ENCODE measurements around the gene CALR3. TPM values are rescaled to one million over a fixed set of nuclear protein-coding genes. Genes with fewer than 3 reads are reported as not detected.
"Not testable (repeated sequence)": the region's sequence is repeated elsewhere in the genome, so short reads cannot be mapped to it uniquely, and the experiment has no call there.

Gene CALR3
- total RNA-seq, 4 donors from 2014 or later = not detected

GRCh38 chr19:16508546-16508945 is 12.6 kb upstream of the CALR3 start:
- peaks cover 0 to 22% (median 18%) of the 10 kb centered on the region in 4 donors for H3K4me1 ChIP-seq
- H3K4me3 ChIP-seq = no peak overlapping the region
- peak overlapping the region; percentile 65 to 82 (median 72) for H3K27ac ChIP-seq (replicated peaks in 1 of 4)
- 96% methylated on average over 5 of the region's 5 CpGs for WGBS
- no peaks in the 10 kb centered on the region for H3K27me3 ChIP-seq
- no peak for TF ChIP-seq POLR2A (IDR thresholded peaks at IDR 0.05; ENCODE audit: low read depth)
- no peak for TF ChIP-seq POLR2AphosphoS5 (IDR thresholded peaks at IDR 0.05)
- TF ChIP-seq CTCF (IDR thresholded peaks at IDR 0.05) = no peak
- no peak for TF ChIP-seq EP300 (IDR thresholded peaks at IDR 0.05)
- intact Hi-C loops (cut with DNase I) = no loop called here
- DNase-seq (ENCODE audit: extremely low spot score) = no peak
- no peaks in the 10 kb centered on the region for H3K9me3 ChIP-seq
- peaks cover 12 to 92% (median 56%) of the 10 kb centered on the region in 4 donors for H3K36me3 ChIP-seq

DNA sequence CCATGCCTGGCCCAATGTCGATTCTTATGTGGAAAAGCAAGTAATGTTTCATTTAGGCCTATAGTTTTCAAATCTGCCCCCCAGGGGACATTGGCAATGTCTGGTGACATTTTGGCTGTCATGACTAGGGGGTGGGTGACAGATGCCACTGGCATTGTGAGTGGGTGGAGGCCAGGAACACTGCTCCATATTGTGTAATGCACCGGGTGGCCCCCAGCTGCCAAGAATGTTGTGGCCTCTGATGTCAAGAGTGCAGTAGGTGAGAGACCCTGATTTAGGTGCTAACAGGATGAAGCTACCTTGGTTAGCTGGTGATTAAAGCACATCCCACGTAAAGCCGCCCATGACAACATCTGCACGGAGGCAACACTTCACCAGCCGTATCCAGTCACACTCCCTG is 11.0 kb upstream of the CALR3 start:
- intact Hi-C loops (cut with DNase I) = no loop called here
- WGBS = 94% methylated on average over 6 of the region's 6 CpGs
- Histone ChIP-seq H3K4me1 (peaks cover 0 to 22% (median 18%) of the 10 kb centered on the region in 4 donors), H3K27ac (replicated peaks in 1 of 4) (no peak overlapping the region), H3K36me3 (peaks cover 17 to 92% (median 55%) of the 10 kb centered on the region in 4 donors), H3K4me3 (no peak overlapping the region), H3K9me3 (no peaks in the 10 kb centered on the region), H3K27me3 (no peaks in the 10 kb centered on the region)
- DNase-seq (ENCODE audit: extremely low spot score) = no peak
- no peak for TF ChIP-seq POLR2AphosphoS5 (IDR thresholded peaks at IDR 0.05)
- TF ChIP-seq POLR2A (IDR thresholded peaks at IDR 0.05; ENCODE audit: low read depth) = no peak
- no peak for TF ChIP-seq CTCF (IDR thresholded peaks at IDR 0.05)
- no peak for TF ChIP-seq EP300 (IDR thresholded peaks at IDR 0.05)

GRCh38 chr19:16506161-16506560 is 10.2 kb upstream of the CALR3 start:
- H3K9me3 ChIP-seq; H3K27ac ChIP-seq (replicated peaks in 1 of 4); DNase-seq (ENCODE audit: extremely low spot score); intact Hi-C loops (cut with DNase I); H3K4me3 ChIP-seq; H3K27me3 ChIP-seq: not testable (repeated sequence)
- peaks cover 14 to 93% (median 56%) of the 10 kb centered on the region in 4 donors for H3K36me3 ChIP-seq
- WGBS = 94% methylated on average over 11 of the region's 11 CpGs
- peaks cover 0 to 22% (median 18%) of the 10 kb centered on the region in 4 donors for H3K4me1 ChIP-seq

- intact Hi-C loops (cut with DNase I) = loop anchor here (5.0 kb wide), 1 partner anchor 57 kb away; no protein-coding TSS in a partner anchor
- no peak for TF ChIP-seq CTCF (IDR thresholded peaks at IDR 0.05)
- no peak for TF ChIP-seq EP300 (IDR thresholded peaks at IDR 0.05)
- no peak for TF ChIP-seq POLR2A (IDR thresholded peaks at IDR 0.05; ENCODE audit: low read depth)
- TF ChIP-seq POLR2AphosphoS5 (IDR thresholded peaks at IDR 0.05) = no peak
- no peaks in the 10 kb centered on the region for H3K9me3 ChIP-seq
- DNase-seq (ENCODE audit: extremely low spot score) = no peak
- WGBS = 88% methylated on average over 3 of the region's 3 CpGs
- peaks cover 17 to 86% (median 46%) of the 10 kb centered on the region in 4 donors for H3K36me3 ChIP-seq
- H3K4me1 ChIP-seq = peaks cover 0 to 8% (median 5%) of the 10 kb centered on the region in 4 donors
- H3K27ac ChIP-seq (replicated peaks in 1 of 4) = no peak overlapping the region
- H3K4me3 ChIP-seq = no peak overlapping the region
- H3K27me3 ChIP-seq = no peaks in the 10 kb centered on the region
Measured at GRCh38 chr19:16504271-16504670, 8.3 kb upstream of the CALR3 start.

GRCh38 chr19:16497837-16498236 is 1.9 kb upstream of the CALR3 start:
- peaks cover 7 to 26% (median 18%) of the 10 kb centered on the region in 4 donors for H3K4me1 ChIP-seq
- no peak overlapping the region for H3K27ac ChIP-seq (replicated peaks in 1 of 4)
- 94% methylated on average over 6 of the region's 6 CpGs for WGBS
- intact Hi-C loops (cut with DNase I) = no loop called here
- no peak for DNase-seq (ENCODE audit: extremely low spot score)
- no peak overlapping the region for H3K4me3 ChIP-seq
- TF ChIP-seq POLR2AphosphoS5 (IDR thresholded peaks at IDR 0.05) (no peak), EP300 (IDR thresholded peaks at IDR 0.05) (no peak), CTCF (IDR thresholded peaks at IDR 0.05) (no peak), POLR2A (IDR thresholded peaks at IDR 0.05; ENCODE audit: low read depth) (no peak)
- H3K36me3 ChIP-seq = peaks cover 8 to 28% (median 18%) of the 10 kb centered on the region in 4 donors
- no peaks in the 10 kb centered on the region for H3K9me3 ChIP-seq
- no peaks in the 10 kb centered on the region for H3K27me3 ChIP-seq
